Effector memory CD4-positive, alpha-beta T cell (primary cell): Measurements from ENCODE around the gene MARCHF2.

Experiments
- DNase-seq, 3 donors: peaks; one replicate each; pipeline ENCODE4 v3.0.0-alpha.2; 2020
- H3K27ac ChIP-seq: 2 replicates; pipeline ENCODE4 v1.7.0; 2013; ENCODE audit warnings: mild to moderate bottlenecking, low read length, moderate library complexity; ENCODE audit not compliant: insufficient read depth, poor library complexity, severe bottlenecking
- H3K27me3 ChIP-seq: replicated peaks from 2 replicates; pipeline ENCODE4 v1.7.0; 2013; ENCODE audit warnings: mild to moderate bottlenecking, low read length; ENCODE audit not compliant: insufficient read depth, control insufficient read depth, poor library complexity, severe bottlenecking
- H3K36me3 ChIP-seq: 2 replicates; pipeline ENCODE4 v1.7.0; 2013; ENCODE audit warnings: mild to moderate bottlenecking, low read length, moderate library complexity; ENCODE audit not compliant: control insufficient read depth, insufficient read depth
- H3K4me1 ChIP-seq: 2 replicates; pipeline ENCODE4 v1.7.0; 2013; ENCODE audit warnings: low read length, mild to moderate bottlenecking; ENCODE audit not compliant: control insufficient read depth, insufficient read depth, poor library complexity, severe bottlenecking
- H3K4me3 ChIP-seq: 2 replicates; pipeline ENCODE4 v1.7.0; 2013; ENCODE audit warnings: low read length, low read depth, mild to moderate bottlenecking; ENCODE audit not compliant: insufficient read depth, poor library complexity, severe bottlenecking
- H3K9me3 ChIP-seq: 2 replicates; pipeline ENCODE4 v1.7.0; 2013; ENCODE audit warnings: mild to moderate bottlenecking, low read length, moderate library complexity; ENCODE audit not compliant: control insufficient read depth
- total RNA-seq, 3 donors: gene quantifications; one replicate each; lab custom pipeline; 2026; lab: John Stamatoyannopoulos, UW

MARCHF2 gene
- total RNA-seq = 17.5 to 26.5 (median 26.5) reads per million in 3 donors

- Histone ChIP-seq H3K27me3 (no peaks in the 10 kb centered on the region), H3K4me1 (peaks cover 7% of the 10 kb centered on the region), H3K9me3 (no peaks in the 10 kb centered on the region), H3K36me3 (no peaks in the 10 kb centered on the region), H3K4me3 (peak within 1 kb of the TSS; percentile 67), H3K27ac (peak within 1 kb of the TSS; percentile 35)
- peak; percentile 93 to 97 (median 94) for DNase-seq
Observed at GRCh38 chr19:8412783-8413628, at the start of gene MARCHF2. TSS of gene MARCHF2 (plus strand) at chr19:8413305. CDS start at chr19:8421841, 8,536 bp downstream.

- Histone ChIP-seq H3K4me1 (peaks cover 16% of the 10 kb centered on the region), H3K27ac (no peak within 1 kb of the TSS), H3K9me3 (no peaks in the 10 kb centered on the region), H3K27me3 (peaks cover 10% of the 10 kb centered on the region), H3K4me3 (peak within 1 kb of the TSS; percentile 39), H3K36me3 (no peaks in the 10 kb centered on the region)
- peak in 1 of 3 donors; percentile 8 for DNase-seq
Observed at GRCh38 chr19:8363803-8364771, 49.0 kb upstream of the MARCHF2 start, which contains the start of gene ANGPTL4. TSS of gene ANGPTL4 (plus strand) at chr19:8364155. CDS start at chr19:8364322, 167 bp downstream.

- Histone ChIP-seq H3K27me3 (peaks cover 10% of the 10 kb centered on the region), H3K4me1 (peaks cover 16% of the 10 kb centered on the region), H3K9me3 (no peaks in the 10 kb centered on the region), H3K27ac (no peak overlapping the region), H3K4me3 (no peak overlapping the region), H3K36me3 (no peaks in the 10 kb centered on the region)
- no peak for DNase-seq
Observed at GRCh38 chr19:8366121-8366581, 47.0 kb upstream of the MARCHF2 start.

GRCh38 chr19:8366961-8367326 is 46.2 kb upstream of the MARCHF2 start:
- Histone ChIP-seq H3K27me3 (peaks cover 10% of the 10 kb centered on the region), H3K27ac (no peak overlapping the region), H3K9me3 (no peaks in the 10 kb centered on the region), H3K4me3 (no peak overlapping the region), H3K36me3 (no peaks in the 10 kb centered on the region), H3K4me1 (peaks cover 16% of the 10 kb centered on the region)
- DNase-seq = no peak

GRCh38 chr19:8367327-8368001 is 45.6 kb upstream of the MARCHF2 start:
- no peak overlapping the region for H3K4me3 ChIP-seq
- peaks cover 16% of the 10 kb centered on the region for H3K4me1 ChIP-seq
- no peaks in the 10 kb centered on the region for H3K36me3 ChIP-seq
- no peak for DNase-seq
- H3K27ac ChIP-seq = no peak overlapping the region
- peaks cover 10% of the 10 kb centered on the region for H3K27me3 ChIP-seq
- no peaks in the 10 kb centered on the region for H3K9me3 ChIP-seq

- no peaks in the 10 kb centered on the region for H3K36me3 ChIP-seq
- peaks cover 4% of the 10 kb centered on the region for H3K27me3 ChIP-seq
- no peak for DNase-seq
- H3K4me1 ChIP-seq = no peaks in the 10 kb centered on the region
- H3K9me3 ChIP-seq = no peaks in the 10 kb centered on the region
- H3K27ac ChIP-seq = no peak overlapping the region
- H3K4me3 ChIP-seq = no peak overlapping the region
Observed at GRCh38 chr19:8370176-8371010, 42.7 kb upstream of the MARCHF2 start.

GRCh38 chr19:8371011-8371804 is 41.9 kb upstream of the MARCHF2 start:
- H3K36me3 ChIP-seq = no peaks in the 10 kb centered on the region

GRCh38 chr19:8373867-8374813 is 39.0 kb upstream of the MARCHF2 start:
- H3K4me3 ChIP-seq = no peak overlapping the region
- DNase-seq = no peak
- H3K36me3 ChIP-seq = no peaks in the 10 kb centered on the region
- H3K27ac ChIP-seq = no peak overlapping the region
- peaks cover 4% of the 10 kb centered on the region for H3K4me1 ChIP-seq
- H3K9me3 ChIP-seq = no peaks in the 10 kb centered on the region
- H3K27me3 ChIP-seq = no peaks in the 10 kb centered on the region

More at GRCh38 chr19:8371011-8371804, 41.9 kb upstream of the MARCHF2 start:
- peaks cover 4% of the 10 kb centered on the region for H3K27me3 ChIP-seq
- DNase-seq = no peak
- H3K4me1 ChIP-seq = no peaks in the 10 kb centered on the region
- H3K9me3 ChIP-seq = no peaks in the 10 kb centered on the region
- no peak overlapping the region for H3K27ac ChIP-seq
- H3K4me3 ChIP-seq = no peak overlapping the region
